Breast epithelium (tissue), 4 donors: ENCODE data around the gene MLYCD. TPM values are rescaled to one million over a fixed set of nuclear protein-coding genes. Genes with fewer than 3 reads are reported as not detected.

Experiments
- DNase-seq, 2 donors: peaks; one replicate each; pipeline ENCODE4 v3.0.0-alpha.2; 2019; ENCODE audit warnings: low spot score in 2 of 2
- H3K27ac ChIP-seq, 2 donors: fragments of 200-600 bp; sonication (generic) in 1 of 2; one replicate each; pipeline ENCODE4 v1.5.1; 2016 to 2019; ENCODE audit warnings: mild to moderate bottlenecking in 1 of 2
- H3K27me3 ChIP-seq, 2 donors: fragments of 200-600 bp; sonication (generic) in 1 of 2; one replicate each; pipeline versions ENCODE4 v1.5.1 to v1.6.0; 2017 to 2019; ENCODE audit warnings: control low read depth in 1 of 2, mild to moderate bottlenecking in 1 of 2
- H3K36me3 ChIP-seq: fragments of 200-600 bp; one replicate; pipeline ENCODE4 v1.5.1; 2019
- H3K4me1 ChIP-seq, 2 donors: fragments of 200-600 bp; sonication (generic); one replicate each; pipeline ENCODE4 v1.5.1; 2016 to 2019; ENCODE audit warnings: control low read depth in 1 of 2
- H3K4me3 ChIP-seq, 3 donors: fragments of 200-600 bp; sonication (generic); 1 replicate in 2 of 3; 2 replicates in 1 of 3; pipeline ENCODE4 v1.5.1; 2016 to 2019; ENCODE audit warnings: mild to moderate bottlenecking in 3 of 3, moderate library complexity in 2 of 3
- H3K9me3 ChIP-seq, 2 donors: fragments of 200-600 bp; sonication (generic) in 1 of 2; one replicate each; pipeline ENCODE4 v1.5.1; 2016 to 2019; ENCODE audit warnings: control low read depth in 1 of 2
- CTCF ChIP-seq, 3 donors: fragments of 450-650 bp; IDR thresholded peaks; one replicate each; pipeline ENCODE4 v1.5.1; 2016 to 2017; ENCODE audit warnings: antibody characterized with exemption in 3 of 3, mild to moderate bottlenecking in 3 of 3, moderate library complexity in 3 of 3
- POLR2A ChIP-seq: fragments of 450-650 bp; IDR thresholded peaks from one replicate; pipeline ENCODE4 v1.6.1; 2016; ENCODE audit warnings: antibody characterized with exemption, mild to moderate bottlenecking, moderate library complexity
- POLR2AphosphoS5 ChIP-seq, 3 donors: sonication (generic); formaldehyde crosslinking; IDR thresholded peaks; one replicate each; pipeline ENCODE4 v1.6.1; 2017; ENCODE audit warnings: antibody characterized with exemption in 3 of 3
- intact Hi-C: fragments of 100-400 bp; cut with DNase I; formaldehyde crosslinking; loops from one replicate; pipeline ENCODE4 v1.15.1; 2023; ENCODE audit warnings: low total_unique reads
- total RNA-seq, 3 donors: library from RNA; depleted of rRNA; stranded (reverse); fragments of >200 nt; gene quantifications; one replicate each; pipeline ENCODE4 v1.1.0, GENCODE V29; 2016

Gene MLYCD
- total RNA-seq, 3 donors from 2014 or later: 9.5 to 17.0 (median 12.1) TPM

GRCh38 chr16:83908798-83909197 lies 9.9 kb downstream of the MLYCD start:
- no peak overlapping the region for H3K27ac ChIP-seq
- no peaks in the 10 kb centered on the region for H3K9me3 ChIP-seq
- DNase-seq: no peak
- intact Hi-C loops: no loop called here
- no peak overlapping the region for H3K4me3 ChIP-seq
- no peaks in the 10 kb centered on the region for H3K4me1 ChIP-seq
- H3K27me3 ChIP-seq: no peaks in the 10 kb centered on the region
- TF ChIP-seq CTCF (IDR thresholded peaks at IDR 0.05) (no peak), POLR2A (no peak), POLR2AphosphoS5 (IDR thresholded peaks at IDR 0.05) (no peak)
- no peaks in the 10 kb centered on the region for H3K36me3 ChIP-seq

GRCh38 chr16:83911290-83911689 lies 12.4 kb downstream of the MLYCD start:
- no peaks in the 10 kb centered on the region for H3K9me3 ChIP-seq
- no peak overlapping the region for H3K4me3 ChIP-seq
- no peak for DNase-seq
- no peaks in the 10 kb centered on the region for H3K27me3 ChIP-seq
- intact Hi-C loops: no loop called here
- peaks cover 5% of the 10 kb centered on the region for H3K36me3 ChIP-seq
- TF ChIP-seq POLR2A: no peak
- TF ChIP-seq POLR2AphosphoS5 (IDR thresholded peaks at IDR 0.05): no peak
- TF ChIP-seq CTCF (IDR thresholded peaks at IDR 0.05): no peak
- no peak overlapping the region for H3K27ac ChIP-seq
- no peaks in the 10 kb centered on the region for H3K4me1 ChIP-seq

DNA sequence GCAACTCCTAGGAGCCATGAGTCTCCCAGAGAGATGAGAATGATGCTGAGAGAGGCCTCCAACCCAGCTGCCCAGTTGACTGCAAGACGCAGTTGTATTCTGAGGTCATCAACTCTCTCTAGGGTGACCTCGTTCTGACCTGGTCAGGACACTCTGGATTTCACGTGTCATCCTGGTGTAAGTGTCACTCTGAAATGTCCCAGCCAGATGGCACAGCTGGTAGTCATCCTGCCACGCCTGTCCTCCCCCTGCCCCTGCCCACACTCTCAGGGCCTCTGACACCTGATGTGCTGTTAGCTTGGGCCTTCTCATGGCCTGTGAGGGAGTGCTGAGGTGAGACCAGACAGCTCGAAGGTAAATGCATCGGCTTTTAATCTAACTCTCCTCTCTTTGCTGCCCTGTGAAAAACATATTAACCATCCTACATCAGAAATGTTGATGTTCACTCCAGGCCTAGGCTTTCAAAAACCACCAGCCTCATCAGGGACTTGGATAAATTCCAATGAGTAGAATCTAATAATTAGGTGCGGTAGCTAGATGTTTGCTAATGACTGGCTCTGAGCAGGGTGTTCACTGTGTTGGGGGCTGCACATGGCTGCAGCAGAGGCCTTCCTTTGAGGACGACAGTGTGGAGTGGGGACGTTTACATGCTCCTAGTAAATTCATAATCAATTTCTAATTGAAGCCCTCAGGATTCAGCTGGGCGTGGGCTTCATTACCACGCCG lies 13.8 kb downstream of the MLYCD start:
- Histone ChIP-seq H3K4me3 (no peak overlapping the region), H3K9me3 (no peaks in the 10 kb centered on the region), H3K27me3 (no peaks in the 10 kb centered on the region), H3K27ac (no peak overlapping the region), H3K36me3 (peaks cover 5% of the 10 kb centered on the region), H3K4me1 (no peaks in the 10 kb centered on the region)
- TF ChIP-seq CTCF (IDR thresholded peaks at IDR 0.05) (no peak), POLR2AphosphoS5 (IDR thresholded peaks at IDR 0.05) (no peak), POLR2A (no peak)
- intact Hi-C loops: no loop called here
- DNase-seq: no peak

DNA sequence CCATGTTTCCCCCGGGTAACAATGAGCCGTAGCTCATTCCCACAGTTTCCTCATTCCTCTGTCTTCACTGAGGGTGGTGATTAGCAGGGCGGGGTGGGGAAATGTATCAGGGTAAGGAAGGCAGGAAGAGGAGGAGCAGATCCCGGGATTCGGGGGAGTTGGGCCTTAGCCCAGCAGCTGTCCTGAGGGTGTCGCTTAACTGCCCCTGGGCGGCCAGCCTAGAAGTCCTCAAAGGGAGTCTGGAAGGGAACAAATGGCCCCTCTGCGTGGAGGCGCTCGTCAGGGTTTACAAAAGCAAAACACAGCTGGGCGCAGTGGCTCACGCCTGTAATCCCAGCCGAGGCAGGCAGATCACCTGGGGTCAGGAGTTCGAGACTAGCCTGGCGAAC lies 14.3 kb downstream of the MLYCD start:
- Histone ChIP-seq H3K27me3 (no peaks in the 10 kb centered on the region), H3K36me3 (peaks cover 8% of the 10 kb centered on the region), H3K9me3 (no peaks in the 10 kb centered on the region), H3K27ac (no peak overlapping the region), H3K4me1 (no peaks in the 10 kb centered on the region), H3K4me3 (no peak overlapping the region)
- TF ChIP-seq POLR2AphosphoS5 (IDR thresholded peaks at IDR 0.05) (no peak), POLR2A (no peak), CTCF (IDR thresholded peaks at IDR 0.05) (no peak)
- no peak for DNase-seq
- intact Hi-C loops: no loop called here

- TF ChIP-seq POLR2AphosphoS5 (IDR thresholded peaks at IDR 0.05): no peak
- no peak for TF ChIP-seq POLR2A
- no peak for TF ChIP-seq CTCF (IDR thresholded peaks at IDR 0.05)
- H3K36me3 ChIP-seq: peaks cover 17% of the 10 kb centered on the region
- intact Hi-C loops: no loop called here
- H3K27me3 ChIP-seq: no peaks in the 10 kb centered on the region
- no peak overlapping the region for H3K27ac ChIP-seq
- DNase-seq: no peak
- no peak overlapping the region for H3K4me3 ChIP-seq
- no peaks in the 10 kb centered on the region for H3K4me1 ChIP-seq
- no peaks in the 10 kb centered on the region for H3K9me3 ChIP-seq
Measured at GRCh38 chr16:83914091-83914710, 15.3 kb downstream of the MLYCD start.
